Inflammatory macrophage treated with lipopolysaccharide for 1 hour (primary cell): ENCODE results near the gene GAB3.
"Not testable (repeated sequence)": the region's sequence is repeated elsewhere in the genome, so short reads cannot be mapped to it uniquely, and the experiment has no call there.

Experiments used
- DNase-seq, 2 donors: peaks; one replicate each; pipeline ENCODE4 v3.0.0-alpha.2; 2020 to 2022

GAB3 gene

GRCh38 chrX:154719132-154719675 lies 31.7 kb downstream of the GAB3 start:
- DNase-seq = peak in 1 of 2 donors; percentile 45

GRCh38 chrX:154718616-154719015 lies 32.3 kb downstream of the GAB3 start:
- DNase-seq = peak; percentile 57 to 73

- no peak for DNase-seq
Observed at GRCh38 chrX:154717824-154718223, 33.1 kb downstream of the GAB3 start.

- no peak for DNase-seq
Observed at GRCh38 chrX:154715825-154716224, 35.1 kb downstream of the GAB3 start.

GRCh38 chrX:154714925-154715324 lies 36.0 kb downstream of the GAB3 start:
- peak in 1 of 2 donors; percentile 72 for DNase-seq

GRCh38 chrX:154712781-154713740 lies 37.8 kb downstream of the GAB3 start:
- DNase-seq = no peak

- no peak for DNase-seq
Observed at GRCh38 chrX:154711264-154711663, 39.6 kb downstream of the GAB3 start.

GRCh38 chrX:154710309-154710708 lies 40.6 kb downstream of the GAB3 start:
- DNase-seq = no peak

GRCh38 chrX:154698630-154699248 lies 52.1 kb downstream of the GAB3 start:
- no peak for DNase-seq

GRCh38 chrX:154696676-154697045 lies 54.2 kb downstream of the GAB3 start:
- no peak for DNase-seq

GRCh38 chrX:154695911-154696675 lies 54.8 kb downstream of the GAB3 start:
- peak; percentile 44 to 65 for DNase-seq

GRCh38 chrX:154693394-154693793 lies 57.5 kb downstream of the GAB3 start:
- DNase-seq = no peak

- DNase-seq = not testable (repeated sequence)
Observed at GRCh38 chrX:154690438-154690837, 60.4 kb downstream of the GAB3 start.

- DNase-seq = not testable (repeated sequence)
Observed at GRCh38 chrX:154672084-154672483, 78.8 kb downstream of the GAB3 start.

GRCh38 chrX:154670848-154671247 lies 80.0 kb downstream of the GAB3 start:
- DNase-seq = not testable (repeated sequence)

- DNase-seq = peak; percentile 23 to 35
Observed at GRCh38 chrX:154661899-154662298, 89.0 kb downstream of the GAB3 start.

- peak; percentile 16 to 32 for DNase-seq
Observed at GRCh38 chrX:154661170-154661569, 89.7 kb downstream of the GAB3 start.

GRCh38 chrX:154660541-154660940 lies 90.3 kb downstream of the GAB3 start:
- DNase-seq = no peak

- no peak for DNase-seq
Observed at GRCh38 chrX:154658957-154659356, 91.9 kb downstream of the GAB3 start.

GRCh38 chrX:154658187-154658586 lies 92.7 kb downstream of the GAB3 start:
- no peak for DNase-seq

- no peak for DNase-seq
Observed at GRCh38 chrX:154657226-154657805, 93.6 kb downstream of the GAB3 start.

GRCh38 chrX:154655786-154656185 lies 95.1 kb downstream of the GAB3 start:
- no peak for DNase-seq

GRCh38 chrX:154655346-154655745 lies 95.5 kb downstream of the GAB3 start:
- no peak for DNase-seq
